HUDEP-2 (cell line): ENCODE data around the gene DEFB112.

Experiments
- DNase-seq, 76 experiments: peaks; one replicate each; lab custom pipeline; 2025; ENCODE audit not compliant: unreplicated experiment in 76 of 76; lab: John Stamatoyannopoulos, UW

The DEFB112 gene

GRCh38 chr6:50049829-50050228, at the start of gene DEFB112:
DEFB112 (minus strand) TSS chr6:50049929; CDS start chr6:50049869, 60 bp downstream.
- no peak for DNase-seq

- DNase-seq = no peak
Observed at GRCh38 chr6:50098641-50098993, 48.9 kb upstream of the DEFB112 start.

GRCh38 chr6:50097966-50098640, 48.4 kb upstream of the DEFB112 start:
- no peak for DNase-seq

GRCh38 chr6:50096296-50096695, 46.6 kb upstream of the DEFB112 start:
- no peak for DNase-seq

GRCh38 chr6:50093938-50094272, 44.2 kb upstream of the DEFB112 start:
- no peak for DNase-seq

GRCh38 chr6:50093116-50093937, 43.6 kb upstream of the DEFB112 start:
- DNase-seq = no peak

GRCh38 chr6:50091641-50092040, 41.9 kb upstream of the DEFB112 start:
- no peak for DNase-seq

- no peak for DNase-seq
Observed at GRCh38 chr6:50089911-50090310, 40.2 kb upstream of the DEFB112 start.

GRCh38 chr6:50087231-50087954, 37.7 kb upstream of the DEFB112 start:
- no peak for DNase-seq

GRCh38 chr6:50077385-50077784, 27.7 kb upstream of the DEFB112 start:
- no peak for DNase-seq

GRCh38 chr6:50076431-50076830, 26.7 kb upstream of the DEFB112 start:
- DNase-seq = no peak

GRCh38 chr6:50071921-50072320, 22.2 kb upstream of the DEFB112 start:
- no peak for DNase-seq

GRCh38 chr6:50070101-50070500, 20.4 kb upstream of the DEFB112 start:
- DNase-seq = no peak

- peak in 12 of 76 experiments; percentile 1 to 34 (median 10) for DNase-seq
Observed at GRCh38 chr6:50062051-50062450, 12.3 kb upstream of the DEFB112 start.

- no peak for DNase-seq
Observed at GRCh38 chr6:50056242-50056641, 6.5 kb upstream of the DEFB112 start.

GRCh38 chr6:50047026-50047425, 2.7 kb downstream of the DEFB112 start:
- no peak for DNase-seq

- peak in 26 of 76 experiments; percentile 4 to 46 (median 17) for DNase-seq
Observed at GRCh38 chr6:50030777-50031562, 18.8 kb downstream of the DEFB112 start.

- no peak for DNase-seq
Observed at GRCh38 chr6:50030350-50030749, 19.4 kb downstream of the DEFB112 start.

- DNase-seq = no peak
Observed at GRCh38 chr6:50025258-50025657, 24.5 kb downstream of the DEFB112 start.

- no peak for DNase-seq
Observed at GRCh38 chr6:50021894-50022293, 27.8 kb downstream of the DEFB112 start, which contains the start of gene DEFB110. DEFB110 (minus strand) TSS chr6:50021994; CDS start chr6:50021935, 59 bp downstream.

- DNase-seq = no peak
Observed at GRCh38 chr6:50007819-50008218, 41.9 kb downstream of the DEFB112 start.
